Panc1 (cell line): ENCODE results near the gene SYT12.

ENCODE experiments used
- CTCF ChIP-seq: fragments of 450-650 bp; IDR thresholded peaks from 2 replicates; pipeline ENCODE4 v1.5.1; 2017; ENCODE audit warnings: mild to moderate bottlenecking
- POLR2AphosphoS5 ChIP-seq: IDR thresholded peaks from 2 replicates; pipeline ENCODE4 v1.6.1; 2012; ENCODE audit warnings: mild to moderate bottlenecking, low read depth, low read length, moderate library complexity
- REST ChIP-seq, 2 experiments: IDR thresholded peaks; 2 replicates each; pipeline ENCODE4 v1.6.1; 2011 to 2012; ENCODE audit warnings: low read depth in 2 of 2, control low read depth in 1 of 2, low read length in 1 of 2, mild to moderate bottlenecking in 1 of 2, moderate library complexity in 1 of 2; ENCODE audit not compliant: insufficient read depth in 1 of 2

DNA sequence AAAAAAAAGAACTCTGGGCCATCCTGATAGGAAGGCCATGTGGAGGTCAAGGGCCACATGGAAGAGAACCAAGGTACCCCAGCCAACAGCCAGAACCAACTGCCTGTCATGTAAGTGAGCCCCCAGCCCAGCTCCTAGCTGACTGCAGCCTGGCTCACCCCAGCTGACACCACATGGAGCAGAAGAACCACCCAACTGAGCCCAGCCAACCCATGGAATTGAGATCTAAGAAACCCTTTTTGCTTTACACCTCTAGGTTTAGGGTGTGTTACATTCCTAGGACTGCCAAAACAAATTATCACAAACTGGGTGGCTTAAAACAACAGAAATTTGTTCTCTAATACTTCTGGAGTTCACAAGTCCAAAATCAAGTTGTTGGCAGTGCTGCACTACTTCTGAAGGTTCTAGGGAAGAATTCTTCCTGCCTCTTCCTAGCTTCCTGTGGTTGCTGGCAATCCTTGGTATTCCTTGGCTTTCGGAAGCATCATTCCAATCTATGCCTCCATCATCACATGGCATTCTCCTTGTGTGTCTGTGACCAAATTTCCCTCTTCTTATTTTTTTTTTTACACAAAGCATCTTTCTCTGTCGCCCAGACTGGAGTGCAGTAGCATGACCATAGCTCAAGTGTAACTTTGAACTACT lies 43.5 kb upstream of the SYT12 start:
- no peak for TF ChIP-seq CTCF
- TF ChIP-seq REST (IDR thresholded peaks at IDR 0.05; ENCODE audit: insufficient read depth in 1 of 2, low read depth in 2 of 2, low read length in 1 of 2), result no peak
- no peak for TF ChIP-seq POLR2AphosphoS5
